ENCODE results near the gene TCF7L1. TPM values are rescaled to one million over a fixed set of nuclear protein-coding genes. Genes with fewer than 3 reads are reported as not detected.
A peak's percentile ranks its signal among the peaks of the same experiment; 100 is the strongest.

The TCF7L1 gene
- total and polyA plus RNA-seq, 2 of the 13 experiments (the other 11 are each of a cell fraction or from before 2014, with no cell fraction given), result 0.04 to 0.15 TPM

DNA sequence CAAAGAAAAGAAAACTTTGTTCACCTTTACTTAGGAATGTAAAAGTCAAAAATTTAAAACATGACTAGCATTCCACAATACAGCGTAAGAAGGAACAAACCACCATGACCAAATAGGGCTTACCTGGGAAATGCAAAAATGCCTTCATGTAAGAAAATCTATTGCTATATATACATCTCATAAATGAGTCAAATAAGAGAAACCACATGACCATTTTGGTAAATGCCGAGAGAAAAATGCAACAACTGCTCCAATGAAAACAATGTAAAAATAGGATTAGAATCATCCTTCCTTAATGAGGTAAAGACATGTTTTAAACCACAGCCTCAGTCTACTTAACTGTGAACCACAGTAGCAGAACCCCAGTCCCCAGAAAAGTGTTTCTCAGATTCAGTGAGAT, 145.2 kb downstream of the TCF7L1 start:
- no peak for FAIRE-seq
- ChIA-PET POLR2A (no interaction called here), CTCF (ENCODE audit: low intra/inter-chr PET ratio, low total read pairs) (no interaction called here)
- peaks cover 21% of the 10 kb centered on the region for H3K4me1 ChIP-seq (ENCODE audit: insufficient read depth, low read length)
- H4K20me1 ChIP-seq (ENCODE audit: insufficient read depth, low read length), result no peaks in the 10 kb centered on the region
- no peak for TF ChIP-seq ZKSCAN1 (IDR thresholded peaks at IDR 0.05; ENCODE audit: low read length)
- H3K27ac ChIP-seq (ENCODE audit: extremely low read length, insufficient read depth, low read length), result no peak overlapping the region
- H3K36me3 ChIP-seq (replicated peaks in 1 of 2; ENCODE audit: control insufficient read depth in 1 of 2, insufficient read depth in 2 of 2, low read length in 2 of 2), result no peaks in the 10 kb centered on the region
- no peak overlapping the region for H2AFZ ChIP-seq (ENCODE audit: low read length)
- BruUV-seq (replicated peaks), result no TSS peak
- no peak for DNase-seq (ENCODE audit: low spot score)
- no peak overlapping the region for H3K4me3 ChIP-seq (replicated peaks in 1 of 3; ENCODE audit: insufficient read depth in 1 of 3, low read depth in 2 of 3, low read length in 3 of 3)
- H3K27me3 ChIP-seq (ENCODE audit: control insufficient read depth in 1 of 2, insufficient read depth in 2 of 2, low read length in 2 of 2), result peaks cover 7 to 64% of the 10 kb centered on the region in 2 experiments; a peak in 4 of 5 replicates
- no peak for ATAC-seq
- no peak overlapping the region for H3K4me2 ChIP-seq (ENCODE audit: low read depth, low read length)
- 29% methylated on average over 2 of the region's 2 CpGs for WGBS (ENCODE audit: low lambda C conversion rate)
- intact Hi-C loops (cut with micrococcal nuclease; ENCODE audit: unreplicated experiment) (no loop called here), in situ Hi-C loops (cut with HindIII; ENCODE audit: extremely low pct_ligation_motif_present, low pct_unique_long_range_greater_than_20kb) (no loop called here)
- H3K9ac ChIP-seq (ENCODE audit: insufficient read depth, low read depth, low read length), result no peak overlapping the region
- no peaks in the 10 kb centered on the region for H3K9me3 ChIP-seq (ENCODE audit: low read length)
- no peaks in the 10 kb centered on the region for H3K79me2 ChIP-seq (ENCODE audit: insufficient read depth, low read length)

DNA sequence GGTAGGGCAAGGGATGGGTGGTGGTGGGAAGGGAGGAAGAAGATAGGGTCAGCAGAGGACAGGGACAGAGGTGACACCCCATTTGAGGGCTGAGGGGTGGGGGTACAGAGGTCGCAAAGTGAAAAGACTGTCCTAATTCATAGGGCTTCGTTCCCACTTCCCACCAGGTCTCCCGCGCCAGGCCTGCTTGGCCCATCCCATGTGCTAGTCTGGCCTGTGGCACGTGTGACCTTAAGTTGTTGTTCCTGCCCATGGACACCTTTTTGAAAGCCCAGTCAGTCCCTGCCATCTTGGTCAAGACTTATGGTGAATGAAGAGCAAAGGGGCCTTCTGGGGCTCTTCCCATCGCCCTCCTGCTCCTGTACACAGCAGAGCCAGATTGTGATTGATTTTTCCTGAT, 148.4 kb downstream of the TCF7L1 start:
- WGBS (ENCODE audit: low lambda C conversion rate), result 33% methylated on average over 6 of the region's 6 CpGs

More for the DNA sequence above, 148.4 kb downstream of the TCF7L1 start:
- Histone ChIP-seq H3K79me2 (ENCODE audit: insufficient read depth, low read length) (no peaks in the 10 kb centered on the region), H4K20me1 (ENCODE audit: insufficient read depth, low read length) (no peaks in the 10 kb centered on the region), H2AFZ (ENCODE audit: low read length) (no peak overlapping the region), H3K27ac (ENCODE audit: extremely low read length, insufficient read depth, low read length) (no peak overlapping the region), H3K36me3 (replicated peaks in 1 of 2; ENCODE audit: control insufficient read depth in 1 of 2, insufficient read depth in 2 of 2, low read length in 2 of 2) (no peaks in the 10 kb centered on the region), H3K4me2 (ENCODE audit: low read depth, low read length) (no peak overlapping the region), H3K27me3 (ENCODE audit: control insufficient read depth in 1 of 2, insufficient read depth in 2 of 2, low read length in 2 of 2) (peaks cover 7 to 62% of the 10 kb centered on the region in 2 experiments; a peak in 4 of 5 replicates), H3K4me3 (replicated peaks in 1 of 3; ENCODE audit: insufficient read depth in 1 of 3, low read depth in 2 of 3, low read length in 3 of 3) (no peak overlapping the region), H3K9ac (ENCODE audit: insufficient read depth, low read depth, low read length) (no peak overlapping the region), H3K9me3 (ENCODE audit: low read length) (no peaks in the 10 kb centered on the region), H3K4me1 (ENCODE audit: insufficient read depth, low read length) (no peaks in the 10 kb centered on the region)
- no peak for FAIRE-seq
- TF ChIP-seq GLI4 (CRISPR knock-in tag; IDR thresholded peaks at IDR 0.05; ENCODE audit: borderline replicate concordance), result no peak
- no peak for TF ChIP-seq RNF2 (conservative IDR thresholded peaks at IDR 0.05; ENCODE audit: low read depth)
- TF ChIP-seq RFXANK (CRISPR knock-in tag; IDR thresholded peaks at IDR 0.05), result no peak
- TF ChIP-seq SAFB2 (CRISPR knock-in tag; IDR thresholded peaks at IDR 0.05; ENCODE audit: borderline replicate concordance, low read depth), result no peak
- no peak for TF ChIP-seq NFIC (IDR thresholded peaks at IDR 0.05; ENCODE audit: low read length)
- TF ChIP-seq ZNF615 (CRISPR knock-in tag; IDR thresholded peaks at IDR 0.05; ENCODE audit: borderline replicate concordance), result no peak
- TF ChIP-seq, protein P1, sequence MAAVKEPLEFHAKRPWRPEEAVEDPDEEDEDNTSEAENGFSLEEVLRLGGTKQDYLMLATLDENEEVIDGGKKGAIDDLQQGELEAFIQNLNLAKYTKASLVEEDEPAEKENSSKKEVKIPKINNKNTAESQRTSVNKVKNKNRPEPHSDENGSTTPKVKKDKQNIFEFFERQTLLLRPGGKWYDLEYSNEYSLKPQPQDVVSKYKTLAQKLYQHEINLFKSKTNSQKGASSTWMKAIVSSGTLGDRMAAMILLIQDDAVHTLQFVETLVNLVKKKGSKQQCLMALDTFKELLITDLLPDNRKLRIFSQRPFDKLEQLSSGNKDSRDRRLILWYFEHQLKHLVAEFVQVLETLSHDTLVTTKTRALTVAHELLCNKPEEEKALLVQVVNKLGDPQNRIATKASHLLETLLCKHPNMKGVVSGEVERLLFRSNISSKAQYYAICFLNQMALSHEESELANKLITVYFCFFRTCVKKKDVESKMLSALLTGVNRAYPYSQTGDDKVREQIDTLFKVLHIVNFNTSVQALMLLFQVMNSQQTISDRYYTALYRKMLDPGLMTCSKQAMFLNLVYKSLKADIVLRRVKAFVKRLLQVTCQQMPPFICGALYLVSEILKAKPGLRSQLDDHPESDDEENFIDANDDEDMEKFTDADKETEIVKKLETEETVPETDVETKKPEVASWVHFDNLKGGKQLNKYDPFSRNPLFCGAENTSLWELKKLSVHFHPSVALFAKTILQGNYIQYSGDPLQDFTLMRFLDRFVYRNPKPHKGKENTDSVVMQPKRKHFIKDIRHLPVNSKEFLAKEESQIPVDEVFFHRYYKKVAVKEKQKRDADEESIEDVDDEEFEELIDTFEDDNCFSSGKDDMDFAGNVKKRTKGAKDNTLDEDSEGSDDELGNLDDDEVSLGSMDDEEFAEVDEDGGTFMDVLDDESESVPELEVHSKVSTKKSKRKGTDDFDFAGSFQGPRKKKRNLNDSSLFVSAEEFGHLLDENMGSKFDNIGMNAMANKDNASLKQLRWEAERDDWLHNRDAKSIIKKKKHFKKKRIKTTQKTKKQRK (IDR thresholded peaks at IDR 0.05; ENCODE audit: low read length), result no peak
- TF ChIP-seq GPN1 (CRISPR knock-in tag; IDR thresholded peaks at IDR 0.05; ENCODE audit: borderline replicate concordance), result no peak
- TF ChIP-seq, protein P2, sequence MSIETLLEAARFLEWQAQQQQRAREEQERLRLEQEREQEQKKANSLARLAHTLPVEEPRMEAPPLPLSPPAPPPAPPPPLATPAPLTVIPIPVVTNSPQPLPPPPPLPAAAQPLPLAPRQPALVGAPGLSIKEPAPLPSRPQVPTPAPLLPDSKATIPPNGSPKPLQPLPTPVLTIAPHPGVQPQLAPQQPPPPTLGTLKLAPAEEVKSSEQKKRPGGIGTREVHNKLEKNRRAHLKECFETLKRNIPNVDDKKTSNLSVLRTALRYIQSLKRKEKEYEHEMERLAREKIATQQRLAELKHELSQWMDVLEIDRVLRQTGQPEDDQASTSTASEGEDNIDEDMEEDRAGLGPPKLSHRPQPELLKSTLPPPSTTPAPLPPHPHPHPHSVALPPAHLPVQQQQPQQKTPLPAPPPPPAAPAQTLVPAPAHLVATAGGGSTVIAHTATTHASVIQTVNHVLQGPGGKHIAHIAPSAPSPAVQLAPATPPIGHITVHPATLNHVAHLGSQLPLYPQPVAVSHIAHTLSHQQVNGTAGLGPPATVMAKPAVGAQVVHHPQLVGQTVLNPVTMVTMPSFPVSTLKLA (IDR thresholded peaks at IDR 0.05), result peak; percentile 88
- CTCF ChIA-PET (ENCODE audit: low intra/inter-chr PET ratio, low total read pairs), result no interaction called here
- ATAC-seq, result no peak
- no TSS peak for BruUV-seq (replicated peaks)
- DNase-seq (ENCODE audit: low spot score), result no peak
- in situ Hi-C loops (cut with HindIII; ENCODE audit: extremely low pct_ligation_motif_present, low pct_unique_long_range_greater_than_20kb), result no loop called here
- intact Hi-C loops (cut with micrococcal nuclease; ENCODE audit: unreplicated experiment), result no loop called here
- POLR2A ChIA-PET, result no interaction called here

All from HepG2 (cell line).